Measurements from ENCODE around the gene TIGIT.

Gene TIGIT

GRCh38 chr3:114355653-114356052 lies 61.8 kb downstream of the TIGIT start:
- DNase-seq = no peak

GRCh38 chr3:114356066-114356465 lies 62.2 kb downstream of the TIGIT start:
- no peak for DNase-seq

- DNase-seq = no peak
These were observed 62.7 kb downstream of the TIGIT start for GRCh38 chr3:114356525-114356924.
